ENCODE measurements around the gene ITGB8. TPM values are rescaled to one million over a fixed set of nuclear protein-coding genes. Genes with fewer than 3 reads are reported as not detected.

ITGB8 gene
- total RNA-seq, 1 experiment from 2014 or later = 2.4 TPM

- POLR2A ChIA-PET = no interaction called here
Measured at GRCh38 chr7:20464891-20465290, 134.2 kb downstream of the ITGB8 start.

More at GRCh38 chr7:20464891-20465290, 134.2 kb downstream of the ITGB8 start:
- intact Hi-C loops (cut with micrococcal nuclease) = no loop called here
- H3K4me1 ChIP-seq (ENCODE audit: control insufficient read depth in 1 of 2, insufficient read depth in 2 of 2, low read length in 2 of 2) = no peaks in the 10 kb centered on the region
- no peaks in the 10 kb centered on the region for H3K79me2 ChIP-seq (ENCODE audit: insufficient read depth, low read length)
- DNase-seq (ENCODE audit: low read depth, low spot score) (no peak), ATAC-seq (no peak)
- no TSS peak for BruUV-seq (replicated peaks)
- H4K20me1 ChIP-seq (ENCODE audit: insufficient read depth) = no peaks in the 10 kb centered on the region
- H3K27me3 ChIP-seq (ENCODE audit: insufficient read depth, low read length) = no peaks in the 10 kb centered on the region
- ChIA-PET RAD21 (ENCODE audit: low non-redundant PET in 1 of 2, low total read pairs in 2 of 2, uncharacterized antibody in 2 of 2, unreplicated experiment in 2 of 2) (no interaction called here), CTCF (no interaction called here)
- no peak overlapping the region for H3K4me2 ChIP-seq (ENCODE audit: low read length)
- no peaks in the 10 kb centered on the region for H3K36me3 ChIP-seq (ENCODE audit: control insufficient read depth in 1 of 2, insufficient read depth in 2 of 2, low read length in 2 of 2)
- H2AFZ ChIP-seq (ENCODE audit: low read depth, low read length, poor library complexity, severe bottlenecking) = no peak overlapping the region
- H3K4me3 ChIP-seq (replicated peaks in 1 of 2; ENCODE audit: low read depth in 1 of 2, low read length in 2 of 2) = no peak overlapping the region
- TF ChIP-seq SP1 (IDR thresholded peaks at IDR 0.05; ENCODE audit: low read depth) (no peak), ATF3 (IDR thresholded peaks at IDR 0.05) (no peak), CBX3 (IDR thresholded peaks at IDR 0.05; ENCODE audit: low read depth) (no peak), EGR1 (IDR thresholded peaks at IDR 0.05; ENCODE audit: low read depth) (no peak), RAD21 (IDR thresholded peaks at IDR 0.05; ENCODE audit: low read depth) (no peak), SRF (IDR thresholded peaks at IDR 0.05; ENCODE audit: low read depth) (no peak), TCF7L2 (IDR thresholded peaks at IDR 0.05; ENCODE audit: borderline replicate concordance, extremely low read depth, insufficient read depth, insufficient read length) (no peak), ELF1 (IDR thresholded peaks at IDR 0.05; ENCODE audit: borderline replicate concordance, low read depth) (no peak), ZFX (IDR thresholded peaks at IDR 0.05) (no peak), POLR2AphosphoS5 (IDR thresholded peaks at IDR 0.05; ENCODE audit: low read depth, low read length) (no peak), REST (IDR thresholded peaks at IDR 0.05; ENCODE audit: low read depth) (no peak), MAX (IDR thresholded peaks at IDR 0.05) (no peak), CTCF (IDR thresholded peaks at IDR 0.05 in 2 of 3, conservative IDR thresholded peaks at IDR 0.05 in 1 of 3; ENCODE audit: borderline replicate concordance in 1 of 3, insufficient read depth in 1 of 3, low read depth in 2 of 3, low read length in 2 of 3) (no peak), ZBTB33 (IDR thresholded peaks at IDR 0.05; ENCODE audit: extremely low read depth, insufficient replicate concordance, low read length) (no peak), SIN3A (IDR thresholded peaks at IDR 0.05; ENCODE audit: low read depth) (no peak), ZNF274 (IDR thresholded peaks at IDR 0.05; ENCODE audit: low read depth, low read length) (no peak), CEBPB (IDR thresholded peaks at IDR 0.05; ENCODE audit: low read depth) (no peak), JUND (IDR thresholded peaks at IDR 0.05) (no peak), EZH2 (IDR thresholded peaks at IDR 0.05) (no peak), YY1 (IDR thresholded peaks at IDR 0.05; ENCODE audit: extremely low read depth, insufficient replicate concordance, low read depth, low read length) (no peak)
- H3K9me2 ChIP-seq (ENCODE audit: insufficient read depth) = no peaks in the 10 kb centered on the region
- H3K9me3 ChIP-seq (ENCODE audit: control insufficient read depth in 1 of 2, insufficient read depth in 1 of 2, low read depth in 1 of 2, low read length in 2 of 2) = no peaks in the 10 kb centered on the region
- no peak overlapping the region for H3K9ac ChIP-seq (ENCODE audit: low read length)
- H3K27ac ChIP-seq (ENCODE audit: low read depth, low read length) = no peak overlapping the region
